ENCODE data around the gene PCDHB11. TPM values are rescaled to one million over a fixed set of nuclear protein-coding genes. Genes with fewer than 3 reads are reported as not detected.
A peak's percentile ranks its signal among the peaks of the same experiment; 100 is the strongest.
"Not testable (repeated sequence)": the region's sequence is repeated elsewhere in the genome, so short reads cannot be mapped to it uniquely, and the experiment has no call there.

Gene PCDHB11
- polyA plus RNA-seq, 3 donors, result not detected

- H3K4me3 Mint-ChIP-seq, result no peak overlapping the region
- peaks cover 26 to 45% (median 39%) of the 10 kb centered on the region in 7 donors for H3K9me3 Mint-ChIP-seq
- no peak overlapping the region for H3K9ac ChIP-seq (ENCODE audit: insufficient read depth, low read length, poor library complexity, severe bottlenecking)
- peaks cover 31 to 41% of the 10 kb centered on the region in 2 donors for H3K9me3 ChIP-seq (replicated peaks in 1 of 2; ENCODE audit: control insufficient read depth in 1 of 2, insufficient read depth in 1 of 2, low read length in 2 of 2)
- no peaks in the 10 kb centered on the region for H3K79me2 ChIP-seq (ENCODE audit: insufficient read depth, low read length)
- no peaks in the 10 kb centered on the region for H3K4me1 ChIP-seq (ENCODE audit: control insufficient read depth in 1 of 2, insufficient read depth in 2 of 2, low read length in 2 of 2)
- DNase-seq, result no peak
- H3K4me2 ChIP-seq (replicated peaks; ENCODE audit: extremely low read depth, low read length, poor library complexity, severe bottlenecking), result no peak overlapping the region
- no peak overlapping the region for H3K4me3 ChIP-seq (replicated peaks in 1 of 3; ENCODE audit: low read depth in 2 of 3, low read length in 3 of 3)
- no peak overlapping the region for H3K27ac ChIP-seq (ENCODE audit: low read depth in 1 of 2, low read length in 2 of 2)
- intact Hi-C loops (cut with micrococcal nuclease), result no loop called here
- no peak overlapping the region for H2AFZ ChIP-seq (ENCODE audit: insufficient read depth, low read depth, low read length, poor library complexity, severe bottlenecking)
- no peaks in the 10 kb centered on the region for H4K20me1 ChIP-seq (ENCODE audit: insufficient read depth, low read length)
- 41% methylated on average over 32 of the region's 33 CpGs for WGBS (ENCODE audit: insufficient coverage)
- peaks cover 2 to 19% (median 12%) of the 10 kb centered on the region in 3 donors for H3K27me3 Mint-ChIP-seq (ENCODE audit: low read depth in 3 of 3)
- no peaks in the 10 kb centered on the region for H3K27me3 ChIP-seq (ENCODE audit: control insufficient read depth in 2 of 2, insufficient read depth in 2 of 2, low read length in 2 of 2)
- no peak for TF ChIP-seq CTCF (IDR thresholded peaks at IDR 0.05)
- H3K4me1 Mint-ChIP-seq, result no peaks in the 10 kb centered on the region
- no peaks in the 10 kb centered on the region for H3K36me3 Mint-ChIP-seq
- peak overlapping the region in 1 of 7 donors; percentile 9 for H3K27ac Mint-ChIP-seq
- no peaks in the 10 kb centered on the region for H3K36me3 ChIP-seq (replicated peaks in 1 of 2; ENCODE audit: control insufficient read depth in 1 of 2, insufficient read depth in 2 of 2, low read length in 2 of 2)
These were observed 49.0 kb upstream of the PCDHB11 start for GRCh38 chr5:141150224-141150992.

GRCh38 chr5:141150993-141151325 is 48.5 kb upstream of the PCDHB11 start:
- DNase-seq, result no peak
- Histone ChIP-seq H3K4me2 (replicated peaks; ENCODE audit: extremely low read depth, low read length, poor library complexity, severe bottlenecking) (no peak overlapping the region), H3K36me3 (replicated peaks in 1 of 2; ENCODE audit: control insufficient read depth in 1 of 2, insufficient read depth in 2 of 2, low read length in 2 of 2) (no peaks in the 10 kb centered on the region), H2AFZ (ENCODE audit: insufficient read depth, low read depth, low read length, poor library complexity, severe bottlenecking) (no peak overlapping the region), H3K27me3 (ENCODE audit: control insufficient read depth in 2 of 2, insufficient read depth in 2 of 2, low read length in 2 of 2) (no peaks in the 10 kb centered on the region), H3K4me3 (replicated peaks in 1 of 3; ENCODE audit: low read depth in 2 of 3, low read length in 3 of 3) (no peak overlapping the region), H3K4me1 (ENCODE audit: control insufficient read depth in 1 of 2, insufficient read depth in 2 of 2, low read length in 2 of 2) (no peaks in the 10 kb centered on the region), H3K9ac (ENCODE audit: insufficient read depth, low read length, poor library complexity, severe bottlenecking) (no peak overlapping the region), H3K9me3 (replicated peaks in 1 of 2; ENCODE audit: control insufficient read depth in 1 of 2, insufficient read depth in 1 of 2, low read length in 2 of 2) (peaks cover 36 to 47% of the 10 kb centered on the region in 2 donors), H4K20me1 (ENCODE audit: insufficient read depth, low read length) (no peaks in the 10 kb centered on the region), H3K27ac (ENCODE audit: low read depth in 1 of 2, low read length in 2 of 2) (no peak overlapping the region), H3K79me2 (ENCODE audit: insufficient read depth, low read length) (no peaks in the 10 kb centered on the region)
- Mint-ChIP-seq H3K4me3 (no peak overlapping the region), H3K36me3 (no peaks in the 10 kb centered on the region), H3K9me3 (peaks cover 27 to 47% (median 39%) of the 10 kb centered on the region in 7 donors), H3K27ac (no peak overlapping the region), H3K27me3 (ENCODE audit: low read depth in 3 of 3) (peaks cover 2 to 21% (median 17%) of the 10 kb centered on the region in 3 donors), H3K4me1 (no peaks in the 10 kb centered on the region)
- TF ChIP-seq CTCF (IDR thresholded peaks at IDR 0.05), result no peak
- intact Hi-C loops (cut with micrococcal nuclease), result no loop called here
- WGBS (ENCODE audit: insufficient coverage), result 42% methylated on average over 5 of the region's 13 CpGs

- H3K4me1 Mint-ChIP-seq; H3K9ac ChIP-seq (ENCODE audit: insufficient read depth, low read length, poor library complexity, severe bottlenecking); H3K27ac ChIP-seq (ENCODE audit: low read depth in 1 of 2, low read length in 2 of 2); H4K20me1 ChIP-seq (ENCODE audit: insufficient read depth, low read length); H3K79me2 ChIP-seq (ENCODE audit: insufficient read depth, low read length); H3K4me2 ChIP-seq (replicated peaks; ENCODE audit: extremely low read depth, low read length, poor library complexity, severe bottlenecking); H3K4me1 ChIP-seq (ENCODE audit: control insufficient read depth in 1 of 2, insufficient read depth in 2 of 2, low read length in 2 of 2); intact Hi-C loops (cut with micrococcal nuclease); H3K36me3 Mint-ChIP-seq; H3K27me3 ChIP-seq (ENCODE audit: control insufficient read depth in 2 of 2, insufficient read depth in 2 of 2, low read length in 2 of 2); H3K36me3 ChIP-seq (replicated peaks in 1 of 2; ENCODE audit: control insufficient read depth in 1 of 2, insufficient read depth in 2 of 2, low read length in 2 of 2); H3K4me3 ChIP-seq (replicated peaks in 1 of 3; ENCODE audit: low read depth in 2 of 3, low read length in 3 of 3); H2AFZ ChIP-seq (ENCODE audit: insufficient read depth, low read depth, low read length, poor library complexity, severe bottlenecking); DNase-seq; H3K27ac Mint-ChIP-seq: not testable (repeated sequence)
- Mint-ChIP-seq H3K27me3 (ENCODE audit: low read depth in 3 of 3) (peaks cover 4 to 25% (median 19%) of the 10 kb centered on the region in 3 donors), H3K9me3 (peaks cover 31 to 54% (median 46%) of the 10 kb centered on the region in 7 donors), H3K4me3 (peak overlapping the region in 1 of 2 donors; percentile 8)
- 33% methylated on average over 20 of the region's 41 CpGs for WGBS (ENCODE audit: insufficient coverage)
- peaks cover 43 to 54% of the 10 kb centered on the region in 2 donors for H3K9me3 ChIP-seq (replicated peaks in 1 of 2; ENCODE audit: control insufficient read depth in 1 of 2, insufficient read depth in 1 of 2, low read length in 2 of 2)
These were observed 47.8 kb upstream of the PCDHB11 start for GRCh38 chr5:141151632-141152031.
